HG02763 (cell line): ENCODE data around the gene GRM3.

ENCODE experiments used
- ATAC-seq: cut with Tn5 transposase; IDR thresholded peaks from one replicate; pipeline ENCODE4 v1.9.1; 2021; ENCODE audit warnings: mild to moderate bottlenecking, moderate library complexity; ENCODE audit not compliant: unreplicated experiment

GRM3 gene

DNA sequence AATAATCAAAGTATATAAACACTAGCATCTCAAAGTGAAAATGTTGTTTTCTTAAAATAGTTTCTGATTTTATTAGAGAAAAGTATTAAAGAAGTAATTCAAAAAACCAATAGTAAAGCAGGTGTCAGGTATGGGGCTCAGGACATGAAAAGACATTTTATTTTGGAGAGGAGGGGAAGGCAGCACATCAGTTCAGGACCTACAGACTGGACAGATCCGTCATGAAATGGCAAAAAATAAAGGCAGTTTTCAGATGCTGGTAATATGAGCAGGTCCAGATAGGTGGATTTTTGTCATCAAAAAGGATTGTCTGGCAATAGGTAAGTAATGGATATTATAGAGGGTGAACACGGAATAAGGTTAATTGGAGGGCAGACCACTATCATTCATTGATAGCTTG is 49.0 kb downstream of the GRM3 start:
- no peak for ATAC-seq

DNA sequence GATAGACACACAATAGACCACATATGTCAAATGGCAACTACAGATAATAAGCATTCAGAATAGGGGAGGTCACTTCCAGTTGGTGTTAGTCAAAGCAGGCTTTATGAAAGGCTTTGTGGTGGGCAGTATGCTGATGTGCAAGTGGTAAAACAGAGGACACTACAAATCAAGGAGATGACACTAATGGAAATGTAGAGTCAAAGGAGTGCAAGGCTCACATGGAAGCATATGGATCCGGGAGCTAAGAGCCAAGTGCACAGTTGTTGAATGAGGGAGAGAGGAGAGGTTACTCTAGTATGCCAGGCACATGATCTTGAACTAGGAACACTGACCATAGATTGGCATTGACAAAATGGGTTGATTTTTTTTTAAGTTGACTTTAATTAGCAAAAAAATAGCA is 62.7 kb downstream of the GRM3 start:
- no peak for ATAC-seq

DNA sequence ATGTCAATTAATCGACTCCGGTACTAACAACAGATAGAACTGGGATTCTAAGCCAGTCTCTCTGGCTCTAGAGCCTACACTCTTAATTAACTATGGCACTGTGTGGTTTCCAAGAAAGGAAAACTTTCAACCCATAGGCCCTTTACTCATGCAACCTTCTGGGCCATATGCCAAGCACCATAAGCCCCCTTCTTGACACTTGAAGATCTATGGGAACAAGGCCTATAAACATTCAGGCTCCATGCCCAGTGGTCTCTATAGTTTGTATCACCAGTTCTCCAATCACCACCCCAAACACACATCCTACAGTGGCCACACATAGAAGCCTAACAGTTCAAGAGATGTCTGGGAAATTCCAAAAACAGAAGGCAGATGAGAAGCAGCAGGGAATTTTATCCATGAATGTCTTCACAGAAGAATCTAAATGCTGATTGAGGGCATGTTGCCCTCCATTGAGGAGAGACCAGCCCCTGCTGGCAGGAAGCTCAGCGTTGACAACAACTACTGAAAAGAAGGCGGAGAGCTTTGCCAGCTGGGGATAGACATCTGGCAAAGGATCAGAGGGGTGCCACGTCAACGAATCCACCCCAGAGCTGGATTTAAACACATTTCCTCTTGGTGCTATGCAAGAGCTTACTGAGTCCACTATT is 64.4 kb downstream of the GRM3 start:
- no peak for ATAC-seq

- no peak for ATAC-seq
Measured at GRCh38 chr7:86720306-86720705, 76.6 kb downstream of the GRM3 start.

DNA sequence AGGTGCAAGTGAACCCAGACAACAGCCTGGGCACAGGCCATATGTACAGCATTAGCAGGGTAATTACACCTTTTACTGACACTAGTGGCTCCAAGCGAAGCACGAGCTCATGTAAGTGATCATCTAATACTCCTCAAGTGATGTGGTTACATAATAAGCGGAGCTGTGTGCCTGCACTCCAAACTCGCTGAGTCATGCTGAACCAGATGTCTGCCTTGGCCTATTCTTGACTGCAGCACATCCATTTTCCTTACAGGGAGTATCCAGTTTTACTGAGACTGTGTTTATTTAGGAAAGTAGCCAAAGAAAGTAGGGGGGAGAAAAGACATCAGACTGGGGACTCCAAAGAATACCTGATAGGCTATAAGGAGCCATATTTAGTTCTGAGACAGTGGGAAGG is 90.1 kb downstream of the GRM3 start:
- ATAC-seq = no peak

DNA sequence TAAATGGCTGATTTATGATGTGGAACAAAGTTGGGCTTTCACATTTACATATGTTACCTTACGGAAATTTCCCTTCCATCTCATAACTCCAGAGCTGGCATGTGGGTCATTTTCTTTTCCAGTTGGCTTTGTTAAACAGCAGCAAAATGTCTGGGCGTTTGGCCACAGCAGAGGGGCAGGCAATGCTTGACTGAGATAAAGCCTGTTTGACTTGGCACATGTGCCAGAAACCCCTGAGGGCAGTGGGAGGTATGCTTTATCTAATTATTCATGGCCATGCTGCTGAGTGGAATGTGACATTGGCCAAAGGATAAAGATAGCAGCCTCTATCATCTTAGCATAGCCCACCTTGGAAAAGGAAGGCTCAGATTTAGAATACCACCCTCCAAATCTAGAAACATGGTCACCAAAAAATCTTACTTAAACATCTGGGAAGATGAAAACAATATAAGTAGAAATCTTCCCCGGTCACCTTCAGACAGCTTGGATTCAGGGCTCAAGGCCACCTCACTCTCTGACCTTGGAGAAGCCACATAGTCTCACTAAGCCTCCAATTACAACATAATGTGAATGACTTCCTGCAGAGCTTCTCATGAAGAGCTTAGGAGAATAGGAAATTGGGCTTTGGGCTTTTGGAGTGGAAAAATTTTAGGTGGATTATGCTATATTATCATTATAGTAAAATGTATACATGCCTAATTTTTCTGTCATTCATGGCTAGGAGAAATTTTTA is 101.5 kb downstream of the GRM3 start:
- no peak for ATAC-seq

DNA sequence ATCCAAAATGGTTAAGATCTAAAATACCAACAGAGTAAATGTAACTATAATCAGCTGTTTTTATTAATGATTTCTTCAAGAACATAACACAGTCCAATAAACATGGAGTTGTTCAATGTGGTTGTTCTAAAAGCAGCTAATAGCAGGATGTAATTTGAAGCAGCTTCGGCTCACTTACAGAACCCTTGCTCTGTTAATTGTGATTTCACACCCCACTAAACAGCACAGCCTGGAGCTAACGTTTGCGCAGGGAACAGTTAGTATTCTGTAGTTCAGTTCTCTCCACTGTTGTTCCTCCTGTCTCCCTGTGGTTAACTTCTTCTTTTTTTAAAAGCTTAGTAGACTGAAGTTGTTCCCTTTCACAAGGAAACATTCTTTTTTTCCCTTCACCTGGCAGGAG is 104.0 kb downstream of the GRM3 start:
- no peak for ATAC-seq

GRCh38 chr7:86748201-86748600 is 104.5 kb downstream of the GRM3 start:
- ATAC-seq = no peak

DNA sequence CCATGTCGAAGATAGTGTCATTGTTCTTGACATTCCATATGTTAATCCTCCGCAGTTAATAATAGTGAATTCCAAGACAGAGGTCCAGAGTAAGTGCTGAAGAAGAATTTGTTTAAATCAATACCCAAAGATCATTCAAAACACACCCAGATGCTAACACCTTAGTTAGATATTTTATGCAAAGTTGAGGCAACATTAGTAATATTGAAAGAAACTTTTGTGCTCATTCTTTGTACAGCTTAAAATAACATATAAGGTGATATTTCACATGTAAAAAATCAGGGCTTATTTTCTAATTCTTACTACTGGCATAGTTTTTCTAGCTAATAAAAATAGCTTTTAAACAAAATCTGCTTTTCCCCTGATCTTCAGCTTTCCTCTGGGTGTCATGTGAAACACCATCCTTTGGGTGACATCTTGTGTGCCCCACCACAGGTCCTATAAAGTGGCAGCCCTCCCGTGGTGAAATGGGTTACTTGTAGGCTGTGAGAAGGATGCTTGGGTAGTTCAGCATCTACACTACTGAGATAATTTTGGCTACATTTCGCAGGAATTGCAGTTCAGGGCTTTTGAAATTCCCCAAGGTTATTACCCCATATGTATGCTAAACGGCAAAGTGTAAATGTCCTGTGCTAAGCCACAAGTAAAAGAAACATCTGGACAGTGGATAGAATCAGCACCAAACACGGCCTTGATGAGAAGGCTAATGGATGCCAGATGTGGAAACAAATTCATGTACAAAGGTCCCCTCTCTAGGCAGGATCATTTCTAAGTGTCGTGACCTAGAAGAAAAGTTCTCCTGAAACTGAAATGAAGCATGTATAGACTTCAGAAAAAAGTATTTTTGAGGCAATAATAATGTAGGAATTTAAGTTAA is 105.4 kb downstream of the GRM3 start:
- no peak for ATAC-seq

DNA sequence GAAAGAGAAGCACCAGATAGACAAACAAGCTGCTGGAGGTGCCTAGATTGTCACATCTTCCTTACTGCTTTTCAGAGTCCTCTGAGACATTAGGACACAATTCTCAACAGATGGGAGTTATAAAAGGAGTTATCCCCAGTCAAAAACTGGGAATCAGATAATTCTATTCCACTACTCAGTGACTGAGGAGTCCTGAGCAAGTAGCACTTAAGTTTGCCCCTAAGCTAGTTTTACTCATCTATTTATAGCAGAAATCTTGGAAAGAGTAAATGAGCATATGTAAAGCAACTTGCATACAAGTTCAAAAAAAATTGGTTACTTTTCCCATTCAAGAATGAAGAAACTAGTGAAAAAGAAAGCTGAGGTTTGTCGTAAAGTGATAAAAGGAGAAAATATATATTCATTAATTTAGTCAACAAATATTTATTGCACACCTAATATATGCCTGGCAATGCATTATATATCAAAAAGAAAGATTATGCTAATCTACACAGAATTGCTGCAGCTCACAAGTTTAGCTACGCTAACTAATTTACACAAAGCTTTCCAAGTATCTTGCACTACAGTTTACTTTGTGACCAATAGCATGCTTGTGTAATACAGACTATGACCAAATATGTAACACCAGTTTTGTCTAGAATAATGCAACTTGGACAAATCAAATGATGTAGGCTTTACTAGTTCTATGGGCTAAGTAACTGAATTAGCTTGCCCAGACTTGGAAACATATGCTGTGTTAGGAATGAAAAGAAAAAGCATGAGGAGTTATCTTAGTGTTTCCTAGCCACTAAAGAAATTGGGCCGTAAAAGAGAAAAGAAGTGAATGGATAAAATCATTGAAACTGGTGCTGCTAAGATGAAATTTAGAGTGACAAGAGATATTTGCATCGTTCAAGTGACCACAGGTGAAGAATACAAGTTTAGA is 106.3 kb downstream of the GRM3 start:
- no peak for ATAC-seq

DNA sequence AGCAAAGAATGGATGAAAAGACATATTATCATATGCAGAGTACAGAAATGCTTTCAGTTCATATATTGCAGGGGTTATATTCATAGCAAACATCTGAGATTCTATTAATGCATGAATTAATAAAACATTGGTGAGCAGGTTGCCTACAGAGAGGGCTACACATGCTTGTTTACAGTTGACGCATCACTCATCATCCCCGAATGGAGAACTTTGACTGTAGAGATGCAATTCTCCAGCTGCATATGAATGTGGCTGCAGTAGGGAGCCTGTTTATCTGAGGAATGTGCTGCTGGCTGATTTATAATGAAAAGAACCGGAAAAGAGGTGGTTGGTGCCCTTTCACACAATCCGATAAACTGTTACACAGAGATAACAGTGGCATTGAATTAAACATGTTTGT is 116.5 kb downstream of the GRM3 start:
- ATAC-seq = no peak

DNA sequence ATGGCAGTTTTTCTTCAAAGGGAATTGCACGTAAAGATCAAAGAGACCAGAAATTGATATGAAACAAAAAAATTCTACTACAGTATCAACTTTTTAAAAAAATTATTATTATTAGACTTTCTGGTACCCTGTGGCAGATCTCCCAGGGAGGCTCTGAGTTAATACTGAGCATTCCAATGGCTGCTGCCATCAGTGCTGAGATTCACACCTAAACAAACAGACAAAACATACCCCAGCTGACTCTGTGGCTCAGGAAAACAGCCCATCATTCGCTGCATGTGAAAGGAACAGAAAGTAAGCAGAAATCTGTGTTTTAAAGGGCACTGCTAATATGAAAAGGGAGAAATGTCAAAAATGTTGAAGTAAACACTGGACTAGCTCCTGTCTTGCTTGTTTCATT is 118.4 kb downstream of the GRM3 start:
- no peak for ATAC-seq

GRCh38 chr7:86765931-86766330 is 122.2 kb downstream of the GRM3 start:
- no peak for ATAC-seq

GRCh38 chr7:86768394-86768793 is 124.7 kb downstream of the GRM3 start:
- ATAC-seq = no peak

GRCh38 chr7:86768967-86769760 is 125.5 kb downstream of the GRM3 start:
- ATAC-seq = peak; percentile 59

- no peak for ATAC-seq
Measured at GRCh38 chr7:86773309-86773708, 129.6 kb downstream of the GRM3 start.

DNA sequence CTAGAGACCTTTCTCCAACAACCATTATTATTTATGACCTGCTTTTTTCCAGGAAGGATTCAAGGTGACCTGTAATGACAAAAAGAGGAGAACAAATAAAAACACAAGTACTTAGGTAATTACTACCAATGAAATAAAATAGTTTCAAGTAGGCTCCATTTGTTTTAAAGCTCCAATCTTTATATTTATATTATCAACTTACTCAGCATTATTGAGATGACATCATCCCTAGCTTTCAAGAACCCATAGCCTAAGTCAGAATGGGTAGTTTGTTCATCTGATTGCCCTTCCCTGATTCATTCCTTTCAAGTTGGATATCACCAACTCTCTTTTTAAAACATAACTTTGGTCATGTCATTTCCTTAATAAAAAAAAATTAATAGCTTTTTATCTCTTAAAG is 131.5 kb downstream of the GRM3 start:
- ATAC-seq = no peak

DNA sequence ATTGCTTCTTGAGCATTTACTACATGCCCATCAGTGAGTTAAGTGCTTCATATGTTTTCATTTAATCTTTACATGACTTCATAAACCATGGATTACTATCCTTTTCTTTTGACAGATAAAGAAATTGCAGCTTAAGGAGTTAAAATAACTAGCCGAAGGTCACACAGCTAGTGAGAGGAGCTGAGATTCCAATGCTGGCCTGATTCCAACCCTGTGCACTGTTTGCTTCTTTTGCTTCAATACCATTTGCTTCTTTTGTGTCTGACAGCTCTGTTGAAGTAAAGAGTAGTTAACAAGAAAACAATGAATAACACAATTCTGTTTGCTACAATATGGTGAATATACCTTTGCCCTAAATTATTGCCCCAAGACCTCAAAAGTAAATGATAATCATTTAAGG is 132.4 kb downstream of the GRM3 start:
- no peak for ATAC-seq

DNA sequence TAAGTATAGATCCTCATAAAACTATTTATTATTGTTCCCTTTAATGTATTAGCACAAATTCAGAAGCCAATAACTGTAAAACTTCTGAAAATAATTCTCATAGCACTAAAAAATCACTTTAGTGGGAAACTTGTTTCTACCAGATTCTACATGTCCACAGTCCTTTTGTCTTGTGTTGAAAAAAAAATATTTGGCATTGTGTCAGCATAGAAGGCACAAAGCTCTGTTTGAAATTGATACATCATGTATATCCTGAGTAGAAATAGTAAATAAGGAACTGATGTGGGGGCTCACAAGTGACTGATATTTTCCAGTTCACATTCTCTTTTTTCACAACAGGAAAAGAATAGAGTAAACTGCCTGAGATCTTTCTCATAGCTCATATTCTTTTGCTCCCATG is 134.6 kb downstream of the GRM3 start:
- no peak for ATAC-seq

GRCh38 chr7:86784765-86785164 is 141.1 kb downstream of the GRM3 start:
- ATAC-seq = no peak
